HG03460 (cell line): ENCODE data around the gene IRX6.

Experiments
- ATAC-seq: cut with Tn5 transposase; IDR thresholded peaks from one replicate; pipeline ENCODE4 v1.9.1; 2021; ENCODE audit not compliant: unreplicated experiment

The IRX6 gene

GRCh38 chr16:55323637-55324271 lies at the start of gene IRX6:
TSS of gene IRX6 (plus strand) at chr16:55324203. CDS start at chr16:55325092, 889 bp downstream.
- no peak for ATAC-seq

- ATAC-seq: no peak
Observed at GRCh38 chr16:55274391-55274790, 49.6 kb upstream of the IRX6 start.

- ATAC-seq: no peak
Observed at GRCh38 chr16:55275167-55275566, 48.8 kb upstream of the IRX6 start.

- no peak for ATAC-seq
Observed at GRCh38 chr16:55275869-55276268, 48.1 kb upstream of the IRX6 start.

- no peak for ATAC-seq
Observed at GRCh38 chr16:55277536-55277935, 46.5 kb upstream of the IRX6 start.

GRCh38 chr16:55279598-55279997 lies 44.4 kb upstream of the IRX6 start:
- ATAC-seq: no peak

GRCh38 chr16:55280587-55280986 lies 43.4 kb upstream of the IRX6 start:
- no peak for ATAC-seq

- ATAC-seq: no peak
Observed at GRCh38 chr16:55282441-55282840, 41.6 kb upstream of the IRX6 start.

GRCh38 chr16:55283812-55284717 lies 39.9 kb upstream of the IRX6 start:
- ATAC-seq: no peak

- no peak for ATAC-seq
Observed at GRCh38 chr16:55284718-55285099, 39.3 kb upstream of the IRX6 start.

DNA sequence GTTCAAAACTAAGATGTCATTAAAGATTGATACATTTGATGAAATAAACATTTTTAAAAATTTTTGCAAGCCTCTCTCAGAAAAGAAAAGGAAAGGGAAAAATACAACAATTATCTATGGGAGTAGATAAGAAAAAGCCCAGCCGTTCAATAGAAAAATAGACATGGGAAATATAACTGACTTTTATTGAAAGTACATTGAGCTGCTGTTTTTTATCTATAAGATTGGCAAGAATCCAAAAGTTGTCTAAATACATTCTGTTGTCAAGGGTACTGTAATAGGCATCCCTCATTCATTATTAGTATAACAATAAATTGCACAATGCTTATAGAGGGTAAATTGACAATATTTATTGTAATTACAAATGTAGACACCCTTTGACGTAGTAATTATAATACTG lies 38.4 kb upstream of the IRX6 start:
- ATAC-seq: no peak

DNA sequence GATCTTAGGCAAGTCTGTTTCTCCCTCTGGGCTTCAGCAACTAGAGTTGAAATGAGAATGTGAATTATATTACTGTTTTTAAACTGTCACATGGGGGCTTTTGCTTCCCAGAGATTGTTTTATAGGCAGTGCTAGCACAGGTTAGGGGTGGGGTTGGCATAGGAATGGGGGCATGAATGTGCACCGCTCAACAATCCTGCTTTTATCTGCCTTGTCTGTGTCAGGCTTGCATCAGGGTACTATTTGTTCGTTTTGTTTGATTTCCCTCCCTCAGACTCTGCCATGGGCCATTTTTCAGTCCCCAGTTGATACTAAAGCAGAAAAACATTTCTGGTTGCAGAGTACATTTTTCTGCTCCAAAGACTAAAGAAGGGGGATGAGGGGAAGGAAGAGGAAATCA lies 34.6 kb upstream of the IRX6 start:
- no peak for ATAC-seq

DNA sequence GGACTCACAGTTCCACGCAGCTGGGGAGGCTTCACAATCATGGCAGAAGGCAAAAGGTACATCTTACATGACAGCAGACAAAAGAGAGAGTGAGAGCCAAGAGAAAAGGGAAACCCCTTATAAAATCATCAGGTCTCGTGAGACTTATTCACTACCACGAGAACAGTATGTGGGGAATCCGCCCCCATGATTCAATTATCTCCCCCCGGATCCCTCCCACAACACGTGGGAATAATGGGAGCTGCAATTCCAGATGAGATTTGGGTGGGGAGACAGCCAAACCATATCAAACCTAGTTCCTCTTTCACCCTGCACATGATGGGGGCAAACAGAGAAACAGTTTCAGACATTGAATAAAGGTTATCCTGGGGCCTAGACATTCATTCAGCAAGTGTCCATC lies 32.2 kb upstream of the IRX6 start:
- ATAC-seq: no peak

DNA sequence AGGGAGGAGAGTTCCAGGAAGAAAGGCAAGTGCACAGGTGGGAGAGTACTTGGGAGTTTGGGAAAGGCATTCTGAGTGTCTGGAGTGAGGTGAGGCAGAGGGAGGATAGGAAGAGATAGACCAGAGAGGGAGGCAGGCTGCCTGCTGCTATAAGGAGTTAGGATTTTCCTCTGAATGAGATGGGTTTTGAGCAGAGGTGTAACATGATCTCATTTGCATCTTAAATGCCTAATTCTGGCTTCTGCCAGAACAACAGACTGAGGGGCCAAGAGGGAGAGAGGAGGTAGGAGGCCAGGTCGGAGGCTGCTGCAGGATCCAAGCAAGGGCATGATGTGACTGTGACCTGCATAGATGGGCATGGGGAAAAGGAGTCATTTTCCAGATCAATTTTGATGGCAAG lies 31.5 kb upstream of the IRX6 start:
- ATAC-seq: no peak

GRCh38 chr16:55294129-55294528 lies 29.9 kb upstream of the IRX6 start:
- no peak for ATAC-seq

- no peak for ATAC-seq
Observed at GRCh38 chr16:55294931-55295342, 29.1 kb upstream of the IRX6 start.

DNA sequence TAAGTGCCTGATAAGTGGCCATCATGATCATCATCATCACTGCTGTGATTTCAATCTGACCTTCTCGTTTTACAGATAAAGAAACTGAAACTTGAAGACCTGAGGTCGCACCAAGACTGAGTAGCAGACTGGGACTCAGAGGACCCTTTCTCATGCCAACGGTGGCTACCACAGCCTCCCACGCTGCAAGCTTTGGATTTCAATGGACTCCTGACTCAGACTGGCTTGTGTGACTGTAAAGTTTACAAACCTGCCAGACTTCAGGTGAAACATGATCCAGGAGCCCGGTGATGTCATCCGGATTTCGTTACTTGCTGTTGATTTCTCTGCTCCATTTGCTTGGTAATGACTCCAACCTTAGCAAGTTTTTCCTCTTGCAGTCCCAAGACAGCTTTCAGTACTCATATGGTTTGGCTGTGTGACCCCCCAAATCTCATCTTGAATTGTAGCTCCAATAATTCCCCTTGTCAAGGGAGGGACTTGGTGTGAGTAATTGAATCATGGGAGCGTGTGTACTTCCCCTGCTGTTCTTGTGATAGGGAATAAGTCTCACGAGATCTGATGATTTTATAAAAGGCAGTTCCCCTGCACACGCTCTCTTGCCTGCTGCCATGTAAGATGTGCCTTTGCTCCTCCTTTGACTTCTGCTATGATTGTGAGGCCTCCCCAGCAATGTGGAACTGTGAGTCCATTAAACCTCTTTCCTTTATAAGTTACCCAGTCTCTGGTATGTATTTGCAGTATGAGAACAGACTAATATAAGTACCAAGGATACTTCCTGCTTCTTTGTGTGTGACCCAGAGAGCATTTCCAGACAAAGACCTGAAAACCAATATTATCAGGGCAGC lies 26.7 kb upstream of the IRX6 start:
- ATAC-seq: no peak

GRCh38 chr16:55297910-55298479 lies 26.0 kb upstream of the IRX6 start:
- no peak for ATAC-seq

DNA sequence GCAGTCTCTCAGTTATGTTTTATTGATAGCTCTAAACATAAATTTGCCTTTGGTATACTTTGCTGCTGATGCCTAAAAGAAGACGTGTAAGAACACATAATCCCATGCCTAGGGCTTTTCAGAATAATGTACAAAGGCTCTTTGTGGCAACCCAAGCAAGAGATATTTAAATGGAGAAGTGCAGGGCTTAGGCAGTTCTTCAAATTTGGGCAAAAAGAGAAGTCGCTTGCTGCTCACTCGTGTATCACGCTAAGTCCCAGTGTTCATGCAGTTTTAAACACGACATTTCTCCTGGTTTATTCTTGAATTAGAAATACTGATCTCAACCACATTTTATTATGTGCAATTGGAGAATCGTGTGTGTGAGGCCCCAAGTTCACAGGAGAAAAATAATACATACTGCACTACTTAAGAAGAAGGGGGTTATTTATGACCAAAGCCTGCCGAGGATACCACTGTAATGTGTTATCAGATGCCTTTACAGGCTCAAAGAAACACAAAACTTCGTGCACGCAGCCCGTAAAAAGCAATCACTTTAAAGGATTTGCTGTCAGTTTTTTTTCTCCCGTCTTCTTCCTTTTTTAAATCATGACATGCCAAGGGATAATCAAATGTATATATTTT lies 22.5 kb upstream of the IRX6 start:
- no peak for ATAC-seq

DNA sequence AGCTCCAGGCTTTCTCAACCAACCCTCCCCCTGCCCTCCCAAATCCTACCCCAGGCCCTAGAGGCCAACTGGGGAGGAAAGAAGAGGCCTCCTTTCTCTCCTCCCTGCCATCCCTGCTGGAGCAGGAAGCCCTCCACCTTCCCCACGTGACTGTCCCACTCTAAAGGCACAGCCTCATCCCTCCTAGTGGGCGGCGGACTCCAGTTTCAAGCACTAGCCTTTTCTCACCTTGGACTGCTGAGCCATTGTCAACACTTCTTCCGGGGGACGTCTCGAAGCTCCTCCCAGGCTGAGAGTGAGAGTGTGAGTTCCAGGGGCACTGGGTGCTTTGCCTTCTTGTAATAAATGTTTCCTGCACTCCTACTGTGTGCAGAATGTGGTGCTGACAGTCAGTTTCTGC lies 21.4 kb upstream of the IRX6 start:
- no peak for ATAC-seq

DNA sequence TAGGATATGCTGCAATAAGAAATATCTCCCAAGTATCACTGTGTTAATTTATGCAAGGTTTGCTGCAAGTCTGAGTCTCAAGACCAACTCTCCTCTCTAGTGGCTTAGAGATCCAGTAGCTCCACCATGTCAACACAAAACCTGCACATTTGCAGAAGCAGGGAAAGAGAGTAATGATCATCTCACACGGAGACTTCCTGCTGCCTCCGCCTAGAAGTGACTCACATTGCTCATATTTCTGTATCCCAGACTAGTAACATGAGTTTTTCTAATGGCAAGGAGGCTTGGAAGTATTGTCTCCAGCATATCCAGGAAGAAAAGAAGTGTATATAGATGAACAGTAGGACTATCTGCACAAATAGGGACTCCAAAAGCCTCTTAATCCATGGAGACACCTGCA lies 15.0 kb upstream of the IRX6 start:
- ATAC-seq: no peak
